Measurements from ENCODE around the gene NKX1-1. TPM values are rescaled to one million over a fixed set of nuclear protein-coding genes. Genes with fewer than 3 reads are reported as not detected.

Gene NKX1-1
- total and polyA plus RNA-seq, 9 of the 15 experiments (the other 6 are each of a cell fraction or from before 2014, with no cell fraction given) = not detected

DNA sequence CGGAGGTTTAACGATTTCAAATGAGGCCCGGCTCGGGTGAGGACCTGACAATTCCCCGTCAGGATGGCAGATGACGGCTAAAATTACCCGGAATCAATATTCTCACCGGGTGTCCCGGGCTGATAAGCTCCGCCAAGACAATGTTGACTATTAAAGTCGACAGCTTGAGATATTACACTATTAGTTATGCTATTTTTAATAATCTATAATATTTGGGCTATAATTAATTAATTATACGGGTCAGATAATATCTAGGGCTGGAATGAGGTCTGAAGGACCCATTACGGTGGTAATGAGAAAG is 9.4 kb upstream of the NKX1-1 start:
- H3K4me1 ChIP-seq (replicated peaks in 1 of 2; ENCODE audit: control insufficient read depth in 2 of 2, insufficient read depth in 2 of 2, low read length in 2 of 2) = peaks cover 6 to 40% of the 10 kb centered on the region in 2 experiments; a peak in 4 of 5 replicates
- no peaks in the 10 kb centered on the region for H3K79me2 ChIP-seq (ENCODE audit: control insufficient read depth, insufficient read depth, low read length)
- peak overlapping the region; percentile 49; the same call in 1 of the 2 replicates for H2AFZ ChIP-seq (ENCODE audit: low read depth, low read length)
- DNase-seq (ENCODE audit: extremely low read depth in 1 of 4, low spot score in 3 of 4) (peak; percentile 46 to 67 (median 54)), FAIRE-seq (peak; percentile 82), ATAC-seq (peak; percentile 40)
- H3K27ac ChIP-seq (ENCODE audit: extremely low read depth, low read depth, low read length) = peak overlapping the region; percentile 73
- peaks cover 0 to 36% of the 10 kb centered on the region in 2 experiments; a peak in 3 of 5 replicates for H3K27me3 ChIP-seq (ENCODE audit: control insufficient read depth in 2 of 2, insufficient read depth in 2 of 2, low read length in 2 of 2)
- H3K9me3 ChIP-seq (replicated peaks; ENCODE audit: control insufficient read depth, insufficient read depth, low read depth, low read length) = no peaks in the 10 kb centered on the region
- H3K4me3 ChIP-seq = no peak overlapping the region
- in situ Hi-C loops (cut with MboI) (no loop called here), intact Hi-C loops (cut with micrococcal nuclease) (no loop called here)
- H3K9ac ChIP-seq (ENCODE audit: insufficient read depth in 1 of 2, low read depth in 2 of 2, low read length in 2 of 2) = peak overlapping the region; percentile 68 to 97
- POLR2A ChIA-PET = interaction anchor here (0.6 to 1.6 kb wide), 4 partner anchors 10 to 260 kb away, joined by 3 to 4 read pairs (median 4); no protein-coding TSS in a partner anchor
- under 1% methylated on average over 13 of the region's 13 CpGs for WGBS (ENCODE audit: insufficient coverage, low coverage, missing lambda C conversion rate)
- peaks cover 2% of the 10 kb centered on the region for H3K9me1 ChIP-seq (ENCODE audit: control insufficient read depth, insufficient read depth, low read length)
- no peaks in the 10 kb centered on the region; the same call in 1 of the 2 replicates for H4K20me1 ChIP-seq (replicated peaks; ENCODE audit: control insufficient read depth, insufficient read depth, low read length)
- peak overlapping the region; percentile 76 for H3K4me2 ChIP-seq (ENCODE audit: insufficient read depth, low read length)
- BruUV-seq (replicated peaks) = TSS peak; percentile 73
- CTCF ChIA-PET (ENCODE audit: low intra/inter-chr PET ratio) = no interaction called here
- no peaks in the 10 kb centered on the region for H3K36me3 ChIP-seq (ENCODE audit: control insufficient read depth, insufficient read depth, low read length)
- TF ChIP-seq MECOM (CRISPR knock-in tag; IDR thresholded peaks at IDR 0.05) (peak; percentile 59; the same call in 1 of the 2 replicates), CBFA2T3 (IDR thresholded peaks at IDR 0.05) (peak; percentile 71), LEF1 (IDR thresholded peaks at IDR 0.05) (peak; percentile 54), YY1 (IDR thresholded peaks at IDR 0.05; ENCODE audit: borderline replicate concordance in 1 of 3, control insufficient read depth in 1 of 3, extremely low read depth in 1 of 3, insufficient read depth in 3 of 3, insufficient read length in 1 of 3, insufficient replicate concordance in 2 of 3, low read depth in 1 of 3, low read length in 2 of 3) (no peak), POLR2AphosphoS5 (IDR thresholded peaks at IDR 0.05; ENCODE audit: control insufficient read depth, insufficient read depth, low read depth, low read length) (peak; percentile 22; the same call in 1 of the 2 replicates), ARID1B (IDR thresholded peaks at IDR 0.05) (peak; percentile 86), KAT8 (IDR thresholded peaks at IDR 0.05; ENCODE audit: low read depth) (no peak), TAL1 (IDR thresholded peaks at IDR 0.05) (peak; percentile 73), MAZ (CRISPR knock-in tag; conservative IDR thresholded peaks at IDR 0.05 in 1 of 2, IDR thresholded peaks at IDR 0.05 in 1 of 2) (no peak), DMBX1 (CRISPR knock-in tag; IDR thresholded peaks at IDR 0.05; ENCODE audit: borderline replicate concordance) (no peak), ZKSCAN1 (IDR thresholded peaks at IDR 0.05; ENCODE audit: low read depth, low read length) (no peak), SOX6 (IDR thresholded peaks at IDR 0.05) (0 out of 2 replicates have a peak, but pooled peaks have one; percentile 42), MEIS2 (IDR thresholded peaks at IDR 0.05; ENCODE audit: partially characterized antibody) (peak; percentile 78), EP300 (IDR thresholded peaks at IDR 0.05; ENCODE audit: low read length) (peak; percentile 49; the same call in 1 of the 2 replicates), SMARCA4 (IDR thresholded peaks at IDR 0.05) (peak; percentile 63)
- TF ChIP-seq, protein P1, sequence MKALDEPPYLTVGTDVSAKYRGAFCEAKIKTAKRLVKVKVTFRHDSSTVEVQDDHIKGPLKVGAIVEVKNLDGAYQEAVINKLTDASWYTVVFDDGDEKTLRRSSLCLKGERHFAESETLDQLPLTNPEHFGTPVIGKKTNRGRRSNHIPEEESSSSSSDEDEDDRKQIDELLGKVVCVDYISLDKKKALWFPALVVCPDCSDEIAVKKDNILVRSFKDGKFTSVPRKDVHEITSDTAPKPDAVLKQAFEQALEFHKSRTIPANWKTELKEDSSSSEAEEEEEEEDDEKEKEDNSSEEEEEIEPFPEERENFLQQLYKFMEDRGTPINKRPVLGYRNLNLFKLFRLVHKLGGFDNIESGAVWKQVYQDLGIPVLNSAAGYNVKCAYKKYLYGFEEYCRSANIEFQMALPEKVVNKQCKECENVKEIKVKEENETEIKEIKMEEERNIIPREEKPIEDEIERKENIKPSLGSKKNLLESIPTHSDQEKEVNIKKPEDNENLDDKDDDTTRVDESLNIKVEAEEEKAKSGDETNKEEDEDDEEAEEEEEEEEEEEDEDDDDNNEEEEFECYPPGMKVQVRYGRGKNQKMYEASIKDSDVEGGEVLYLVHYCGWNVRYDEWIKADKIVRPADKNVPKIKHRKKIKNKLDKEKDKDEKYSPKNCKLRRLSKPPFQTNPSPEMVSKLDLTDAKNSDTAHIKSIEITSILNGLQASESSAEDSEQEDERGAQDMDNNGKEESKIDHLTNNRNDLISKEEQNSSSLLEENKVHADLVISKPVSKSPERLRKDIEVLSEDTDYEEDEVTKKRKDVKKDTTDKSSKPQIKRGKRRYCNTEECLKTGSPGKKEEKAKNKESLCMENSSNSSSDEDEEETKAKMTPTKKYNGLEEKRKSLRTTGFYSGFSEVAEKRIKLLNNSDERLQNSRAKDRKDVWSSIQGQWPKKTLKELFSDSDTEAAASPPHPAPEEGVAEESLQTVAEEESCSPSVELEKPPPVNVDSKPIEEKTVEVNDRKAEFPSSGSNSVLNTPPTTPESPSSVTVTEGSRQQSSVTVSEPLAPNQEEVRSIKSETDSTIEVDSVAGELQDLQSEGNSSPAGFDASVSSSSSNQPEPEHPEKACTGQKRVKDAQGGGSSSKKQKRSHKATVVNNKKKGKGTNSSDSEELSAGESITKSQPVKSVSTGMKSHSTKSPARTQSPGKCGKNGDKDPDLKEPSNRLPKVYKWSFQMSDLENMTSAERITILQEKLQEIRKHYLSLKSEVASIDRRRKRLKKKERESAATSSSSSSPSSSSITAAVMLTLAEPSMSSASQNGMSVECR (CRISPR knock-in tag; IDR thresholded peaks at IDR 0.05) = no peak
- TF ChIP-seq, protein P2, sequence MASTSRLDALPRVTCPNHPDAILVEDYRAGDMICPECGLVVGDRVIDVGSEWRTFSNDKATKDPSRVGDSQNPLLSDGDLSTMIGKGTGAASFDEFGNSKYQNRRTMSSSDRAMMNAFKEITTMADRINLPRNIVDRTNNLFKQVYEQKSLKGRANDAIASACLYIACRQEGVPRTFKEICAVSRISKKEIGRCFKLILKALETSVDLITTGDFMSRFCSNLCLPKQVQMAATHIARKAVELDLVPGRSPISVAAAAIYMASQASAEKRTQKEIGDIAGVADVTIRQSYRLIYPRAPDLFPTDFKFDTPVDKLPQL (IDR thresholded peaks at IDR 0.05; ENCODE audit: extremely low read depth, insufficient read length) = no peak
- TF ChIP-seq, protein P3, sequence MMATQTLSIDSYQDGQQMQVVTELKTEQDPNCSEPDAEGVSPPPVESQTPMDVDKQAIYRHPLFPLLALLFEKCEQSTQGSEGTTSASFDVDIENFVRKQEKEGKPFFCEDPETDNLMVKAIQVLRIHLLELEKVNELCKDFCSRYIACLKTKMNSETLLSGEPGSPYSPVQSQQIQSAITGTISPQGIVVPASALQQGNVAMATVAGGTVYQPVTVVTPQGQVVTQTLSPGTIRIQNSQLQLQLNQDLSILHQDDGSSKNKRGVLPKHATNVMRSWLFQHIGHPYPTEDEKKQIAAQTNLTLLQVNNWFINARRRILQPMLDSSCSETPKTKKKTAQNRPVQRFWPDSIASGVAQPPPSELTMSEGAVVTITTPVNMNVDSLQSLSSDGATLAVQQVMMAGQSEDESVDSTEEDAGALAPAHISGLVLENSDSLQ (IDR thresholded peaks at IDR 0.05) = peak; percentile 47; the same call in 1 of the 2 replicates

Measured in K562 (cell line).